Peyer's patch (tissue), 4 donors: ENCODE measurements around the gene MACROH2A2.

Experiments
- POLR2A ChIP-seq, 2 donors: fragments of 450-650 bp; IDR thresholded peaks; one replicate each; pipeline ENCODE4 v1.5.1; 2017; ENCODE audit warnings: antibody characterized with exemption in 2 of 2, mild to moderate bottlenecking in 2 of 2, moderate library complexity in 2 of 2
- TF ChIP-seq, protein P1 (sequence below), 6 experiments: fragments of 450-650 bp in 4 of 6; fragments of 200-600 bp in 2 of 6; sonication (generic) in 1 of 6; IDR thresholded peaks; one replicate each; pipeline ENCODE4 v1.5.1; 2017 to 2019; ENCODE audit warnings: antibody characterized with exemption in 6 of 6, mild to moderate bottlenecking in 3 of 6, moderate library complexity in 1 of 6

DNA sequence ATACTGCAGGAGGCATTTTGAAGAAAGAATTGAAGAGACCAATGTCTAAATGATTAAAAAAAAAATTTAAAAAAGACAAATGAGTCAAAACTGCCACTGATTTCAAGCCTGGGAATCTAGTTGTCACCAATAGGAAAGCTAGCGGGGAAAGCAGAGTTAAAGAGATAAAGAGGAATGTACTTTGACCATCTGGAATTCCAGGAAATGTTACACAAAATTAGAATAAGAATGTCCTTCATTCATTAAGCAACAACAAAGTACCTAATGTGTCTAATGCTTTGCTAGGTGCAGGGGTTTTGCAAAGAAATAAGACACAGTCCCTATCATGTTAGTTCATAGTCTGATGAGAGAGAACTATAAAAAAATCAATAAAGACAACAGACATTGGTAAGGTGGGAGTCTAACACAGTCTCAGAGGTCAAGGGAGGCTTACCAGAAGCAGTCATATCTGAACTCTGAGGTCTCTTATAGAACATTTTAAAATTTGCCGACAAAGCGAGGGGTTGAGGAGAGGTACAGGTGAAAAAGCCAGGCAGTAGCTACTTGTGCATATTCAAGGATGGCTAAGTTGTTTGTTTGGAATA, 102.7 kb downstream of the MACROH2A2 start:
- no peak for TF ChIP-seq POLR2A (IDR thresholded peaks at IDR 0.05)
- TF ChIP-seq, protein P1, sequence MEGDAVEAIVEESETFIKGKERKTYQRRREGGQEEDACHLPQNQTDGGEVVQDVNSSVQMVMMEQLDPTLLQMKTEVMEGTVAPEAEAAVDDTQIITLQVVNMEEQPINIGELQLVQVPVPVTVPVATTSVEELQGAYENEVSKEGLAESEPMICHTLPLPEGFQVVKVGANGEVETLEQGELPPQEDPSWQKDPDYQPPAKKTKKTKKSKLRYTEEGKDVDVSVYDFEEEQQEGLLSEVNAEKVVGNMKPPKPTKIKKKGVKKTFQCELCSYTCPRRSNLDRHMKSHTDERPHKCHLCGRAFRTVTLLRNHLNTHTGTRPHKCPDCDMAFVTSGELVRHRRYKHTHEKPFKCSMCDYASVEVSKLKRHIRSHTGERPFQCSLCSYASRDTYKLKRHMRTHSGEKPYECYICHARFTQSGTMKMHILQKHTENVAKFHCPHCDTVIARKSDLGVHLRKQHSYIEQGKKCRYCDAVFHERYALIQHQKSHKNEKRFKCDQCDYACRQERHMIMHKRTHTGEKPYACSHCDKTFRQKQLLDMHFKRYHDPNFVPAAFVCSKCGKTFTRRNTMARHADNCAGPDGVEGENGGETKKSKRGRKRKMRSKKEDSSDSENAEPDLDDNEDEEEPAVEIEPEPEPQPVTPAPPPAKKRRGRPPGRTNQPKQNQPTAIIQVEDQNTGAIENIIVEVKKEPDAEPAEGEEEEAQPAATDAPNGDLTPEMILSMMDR (IDR thresholded peaks at IDR 0.05), result no peak
